ENCODE measurements around the gene SH3TC2.

Gene SH3TC2

GRCh38 chr5:148998174-148998797 lies 64.6 kb downstream of the SH3TC2 start:
- DNase-seq (ENCODE audit: low spot score): peak; percentile 61

DNA sequence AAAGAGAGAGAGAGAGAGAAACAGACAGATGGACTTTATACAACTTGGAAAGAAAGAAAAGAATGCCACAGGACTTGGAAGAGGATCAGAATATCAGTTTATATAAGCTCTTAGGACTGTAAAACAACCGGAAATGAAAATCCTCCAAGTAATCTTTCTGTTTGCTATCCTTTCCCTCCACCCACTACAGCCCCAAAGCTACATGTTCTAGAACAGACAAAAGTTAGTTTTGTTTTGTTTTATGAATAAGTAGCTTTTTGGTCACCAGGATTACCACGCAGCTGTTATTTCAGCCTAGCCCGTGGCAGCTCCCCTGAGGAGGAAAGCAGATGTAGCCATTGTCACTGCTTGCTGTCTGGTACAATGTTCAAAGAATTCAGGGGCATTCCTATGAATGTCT lies 66.6 kb downstream of the SH3TC2 start:
- no peak for DNase-seq (ENCODE audit: low spot score)

GRCh38 chr5:148995791-148996190 lies 67.1 kb downstream of the SH3TC2 start:
- DNase-seq (ENCODE audit: low spot score): no peak

GRCh38 chr5:148993283-148993936 lies 69.5 kb downstream of the SH3TC2 start:
- no peak for DNase-seq (ENCODE audit: low spot score)

DNA sequence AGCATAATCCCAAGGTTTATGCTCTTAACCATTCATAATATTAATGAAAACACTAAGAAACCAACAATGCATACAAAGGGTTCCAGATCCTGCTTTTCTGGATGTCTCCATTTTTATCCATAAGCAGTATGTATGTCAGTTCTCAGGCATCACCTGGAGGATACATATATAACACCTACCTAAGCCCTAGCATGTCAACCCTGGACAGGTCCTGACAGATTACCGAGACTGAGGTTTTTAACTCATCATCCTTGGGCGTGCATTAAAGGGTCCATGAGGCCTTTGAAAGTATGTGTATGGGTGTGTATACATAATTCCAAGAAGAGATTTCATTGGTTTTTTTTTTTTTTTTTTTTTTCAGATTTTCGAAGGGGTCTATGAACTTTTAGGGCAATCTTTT lies 70.6 kb downstream of the SH3TC2 start:
- DNase-seq (ENCODE audit: low spot score): no peak

- DNase-seq (ENCODE audit: low spot score): no peak
Observed at GRCh38 chr5:148991566-148991965, 71.3 kb downstream of the SH3TC2 start.

GRCh38 chr5:148990817-148991216 lies 72.0 kb downstream of the SH3TC2 start:
- DNase-seq (ENCODE audit: low spot score): no peak

GRCh38 chr5:148989567-148989966 lies 73.3 kb downstream of the SH3TC2 start:
- no peak for DNase-seq (ENCODE audit: low spot score)

DNA sequence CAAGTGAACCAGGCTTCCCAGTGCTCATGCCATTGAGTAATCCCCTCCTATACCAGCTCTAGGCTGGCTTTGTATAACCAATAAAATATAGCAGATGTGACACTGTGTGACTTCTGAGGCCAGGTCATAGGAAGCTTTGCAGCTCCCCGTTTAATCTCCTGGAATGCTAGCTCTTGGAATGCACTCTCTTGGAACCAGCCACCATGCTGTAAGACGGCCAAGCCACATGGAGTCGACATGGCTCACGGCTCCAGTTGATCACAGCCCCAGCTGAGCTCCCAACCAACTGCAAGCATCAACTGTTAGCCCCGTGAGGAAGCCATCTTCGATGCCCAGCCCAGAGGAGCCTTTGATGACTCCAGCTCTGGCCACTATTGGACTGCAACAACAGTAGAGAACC lies 74.5 kb downstream of the SH3TC2 start:
- peak; percentile 28 for DNase-seq (ENCODE audit: low spot score)

GRCh38 chr5:148986636-148987035 lies 76.2 kb downstream of the SH3TC2 start:
- no peak for DNase-seq (ENCODE audit: low spot score)

- no peak for DNase-seq (ENCODE audit: low spot score)
Observed at GRCh38 chr5:148984345-148984744, 78.5 kb downstream of the SH3TC2 start.

GRCh38 chr5:148981353-148981752 lies 81.5 kb downstream of the SH3TC2 start:
- DNase-seq (ENCODE audit: low spot score): no peak

DNA sequence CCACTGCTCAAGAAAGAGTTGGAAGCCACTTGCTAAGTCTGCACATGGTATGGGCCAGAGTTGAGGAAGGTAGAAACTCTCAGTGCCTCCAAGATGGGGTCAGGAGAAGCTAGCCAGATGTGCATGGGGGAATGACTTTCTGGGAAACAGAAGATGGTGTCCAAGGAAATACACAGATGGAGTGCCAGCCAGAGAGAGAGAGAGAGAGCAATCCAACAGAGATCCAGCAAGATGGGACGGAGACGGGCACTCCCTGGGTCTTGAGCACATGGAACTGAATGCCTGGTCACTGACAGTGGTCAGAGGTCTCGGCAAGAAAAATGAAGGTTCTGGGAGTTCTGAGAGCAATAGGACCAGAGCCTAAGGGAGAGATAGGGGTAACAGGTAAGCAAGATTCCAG lies 82.1 kb downstream of the SH3TC2 start:
- no peak for DNase-seq (ENCODE audit: low spot score)

- no peak for DNase-seq (ENCODE audit: low spot score)
Observed at GRCh38 chr5:148979083-148979723, 83.7 kb downstream of the SH3TC2 start.

DNA sequence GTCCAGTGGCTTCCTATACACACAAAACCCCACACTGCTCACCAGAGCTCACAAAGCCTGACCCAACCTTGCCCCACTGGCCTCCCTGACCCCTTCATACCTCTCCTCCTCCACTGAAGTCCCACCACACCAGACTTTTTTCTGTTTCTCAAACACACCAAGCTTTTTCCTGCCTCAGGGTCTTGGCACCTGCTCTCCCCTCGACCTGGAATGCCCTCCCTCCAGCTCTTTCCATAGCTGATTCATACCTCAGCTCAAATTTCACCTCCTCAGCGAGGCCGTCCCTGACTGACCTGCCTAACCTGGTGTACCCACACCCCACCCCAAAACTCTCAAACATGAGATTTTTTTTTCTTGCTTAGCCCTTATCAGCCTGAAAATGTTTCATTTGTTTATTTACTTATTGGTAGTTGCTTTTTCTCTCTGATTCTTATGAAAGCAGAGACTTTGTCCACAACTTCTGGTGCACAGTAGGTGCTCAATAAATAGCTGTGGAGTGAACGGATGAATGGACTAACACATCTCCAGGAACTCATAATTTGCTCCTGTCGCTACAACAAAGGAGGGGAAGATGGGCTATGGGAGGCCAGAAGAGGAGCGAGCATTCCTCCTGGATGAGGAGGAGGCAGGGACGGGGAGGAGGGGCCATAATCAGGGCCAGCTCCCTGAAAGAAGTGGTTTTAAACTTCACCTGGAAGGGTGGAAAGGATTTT lies 84.3 kb downstream of the SH3TC2 start:
- no peak for DNase-seq (ENCODE audit: low spot score)

DNA sequence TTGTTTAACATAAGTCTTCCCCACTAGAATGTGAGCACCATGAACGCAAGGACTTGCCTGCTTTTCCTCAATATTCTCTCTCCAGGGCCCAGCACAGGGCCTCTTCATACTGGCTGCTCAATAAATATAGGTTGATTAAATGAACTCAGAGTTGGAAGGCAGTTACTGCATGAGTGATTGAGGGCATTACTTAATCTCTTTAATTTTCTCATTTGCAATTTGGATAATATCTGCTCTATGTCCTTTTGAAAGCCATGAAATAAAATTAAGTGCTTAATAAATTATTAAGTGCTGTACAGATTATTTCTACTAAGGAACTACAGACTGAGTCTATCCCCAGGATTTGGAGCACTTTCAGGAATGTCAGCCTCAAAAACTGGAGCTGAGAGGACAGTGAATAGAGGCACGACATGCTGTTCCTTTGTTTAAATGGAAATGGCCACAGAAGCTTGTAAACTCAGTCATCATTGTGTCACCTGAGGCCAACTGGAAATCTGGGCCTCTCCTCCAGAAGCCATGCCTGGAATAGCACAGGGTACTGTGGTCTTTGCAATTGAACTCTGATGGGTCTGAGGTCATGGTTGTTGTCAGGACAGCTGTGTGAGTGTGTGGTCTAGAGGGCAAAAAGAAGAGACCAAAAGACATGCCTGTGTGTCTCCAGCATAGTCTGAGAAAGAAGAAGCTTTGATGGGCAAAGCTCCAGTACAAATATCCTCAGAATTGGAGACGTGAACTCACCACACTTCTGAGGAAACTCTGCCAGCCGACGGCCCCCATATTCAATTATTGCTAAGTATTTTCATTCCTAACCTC lies 86.1 kb downstream of the SH3TC2 start:
- peak; percentile 16 for DNase-seq (ENCODE audit: low spot score)

DNA sequence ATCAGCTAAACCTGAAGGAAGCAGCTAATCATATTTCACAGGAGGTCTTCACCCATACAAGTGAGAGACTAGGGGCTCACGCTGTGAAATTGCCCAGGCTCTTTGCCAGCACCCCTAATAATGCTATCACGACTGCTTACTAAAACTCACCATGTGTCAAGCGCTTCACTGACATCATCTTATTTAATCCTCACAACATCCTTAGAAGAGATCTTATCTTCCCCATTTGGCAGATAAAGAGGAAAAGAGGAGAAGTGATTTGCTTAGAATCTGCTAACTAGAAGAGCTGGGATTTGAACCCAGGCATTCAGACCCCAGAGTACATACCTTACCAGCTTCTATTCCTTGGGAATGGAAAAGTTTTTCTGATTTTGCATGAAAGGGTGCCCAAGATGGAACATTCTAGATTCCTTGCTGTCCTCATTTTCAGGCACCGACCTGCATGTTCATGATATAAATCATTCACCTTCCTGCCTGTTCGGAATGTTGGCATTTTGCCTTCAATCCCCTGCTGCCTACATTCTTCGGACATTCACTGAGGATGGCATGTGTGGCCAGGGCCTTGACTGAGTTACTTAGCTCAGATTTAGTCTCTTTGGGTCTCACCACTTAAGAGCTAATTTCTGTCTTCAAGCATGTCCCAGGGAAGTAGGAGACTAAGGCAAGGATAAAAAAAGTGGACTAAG lies 88.1 kb downstream of the SH3TC2 start:
- DNase-seq (ENCODE audit: low spot score): no peak

DNA sequence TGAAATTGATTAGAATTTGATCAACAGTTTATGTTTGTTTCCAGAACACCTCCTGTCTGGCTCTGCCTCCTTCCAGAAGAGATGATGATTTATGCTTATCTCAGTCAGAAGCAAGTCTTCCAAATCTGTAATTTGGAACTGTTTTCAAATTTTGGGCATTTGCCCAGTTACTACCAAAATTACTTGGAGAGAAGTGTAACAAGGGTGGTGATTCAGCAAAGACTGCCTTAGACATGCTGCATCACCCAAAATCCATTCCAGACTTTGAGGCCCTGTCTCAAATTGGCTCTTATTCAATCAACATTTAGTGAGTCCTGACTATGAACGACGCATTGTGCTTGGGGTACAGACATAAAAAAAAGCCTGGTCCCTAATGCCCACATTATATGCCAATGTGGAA lies 89.4 kb downstream of the SH3TC2 start:
- DNase-seq (ENCODE audit: low spot score): peak; percentile 25

DNA sequence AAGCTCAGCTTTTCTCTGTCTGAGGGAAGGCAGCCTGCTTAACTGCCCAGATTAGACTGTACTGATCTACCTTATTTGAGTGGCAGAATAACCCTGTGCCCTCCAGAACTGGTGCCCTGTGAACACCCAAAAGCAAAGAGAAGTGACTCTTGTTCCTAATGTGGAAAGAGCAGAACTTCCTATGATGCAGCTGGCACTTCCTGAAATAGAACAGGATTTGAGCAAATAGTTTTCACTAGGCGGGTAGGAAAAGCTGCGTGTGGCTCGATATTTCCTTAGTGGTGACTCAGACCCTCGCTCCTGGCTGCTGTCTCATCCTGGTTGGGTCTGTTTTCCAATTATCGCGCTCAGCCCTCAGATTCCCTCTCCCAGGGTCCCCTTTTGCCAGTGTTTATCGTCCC lies 89.9 kb downstream of the SH3TC2 start:
- DNase-seq (ENCODE audit: low spot score): peak; percentile 83

GRCh38 chr5:148972396-148972795 lies 90.5 kb downstream of the SH3TC2 start:
- no peak for DNase-seq (ENCODE audit: low spot score)

DNA sequence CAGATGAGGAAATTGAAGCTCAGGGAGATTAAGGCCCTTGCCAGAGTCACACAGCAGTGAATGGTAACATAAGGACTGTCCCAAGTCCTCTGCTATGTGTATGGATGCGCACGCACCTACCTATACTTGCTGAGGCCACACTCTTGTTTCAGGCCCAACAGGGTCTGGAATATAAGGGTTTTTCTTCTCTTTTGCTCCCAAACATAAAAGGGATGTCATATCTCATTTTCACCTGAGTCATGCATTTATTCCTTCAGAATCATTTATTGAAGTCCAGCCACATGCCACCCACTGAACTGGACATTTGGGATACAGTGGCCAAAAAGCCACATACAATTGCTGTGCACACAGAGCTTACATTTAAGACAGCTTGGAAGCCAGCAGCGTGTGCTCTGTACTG lies 92.0 kb downstream of the SH3TC2 start:
- DNase-seq (ENCODE audit: low spot score): no peak

GRCh38 chr5:148970228-148970627 lies 92.6 kb downstream of the SH3TC2 start:
- no peak for DNase-seq (ENCODE audit: low spot score)
